Keratinocyte (primary cell): ENCODE measurements around the gene ANKRD44. TPM values are rescaled to one million over a fixed set of nuclear protein-coding genes. Genes with fewer than 3 reads are reported as not detected.

Experiments used
- DNase-seq: peaks from one replicate; pipeline ENCODE4 v3.0.0-alpha.2; 2011; ENCODE audit warnings: low read depth, missing footprints, low spot score
- FAIRE-seq: peaks from 2 replicates; lab custom pipeline; 2011; peaks lifted over from hg19 to GRCh38; lab: Jason Lieb, UNC
- H2AFZ ChIP-seq: 2 replicates; pipeline ENCODE4 v1.6.0; 2012; ENCODE audit warnings: low read length, control low read depth, inconsistent platforms; ENCODE audit not compliant: control insufficient read depth
- H3K27ac ChIP-seq: 2 replicates; pipeline ENCODE4 v1.5.1; 2011; ENCODE audit warnings: low read length; ENCODE audit not compliant: control insufficient read depth, insufficient read depth
- H3K27me3 ChIP-seq: 3 replicates; pipeline ENCODE4 v1.6.0; 2011; ENCODE audit warnings: low read length; ENCODE audit not compliant: control insufficient read depth, insufficient read depth; ENCODE audit errors: extremely low read depth
- H3K36me3 ChIP-seq, 2 experiments: 2 replicates in 1 of 2; 3 replicates in 1 of 2; pipeline ENCODE4 v1.5.1; 2011; ENCODE audit warnings: low read length in 2 of 2, mild to moderate bottlenecking in 1 of 2; ENCODE audit not compliant: control insufficient read depth in 2 of 2, insufficient read depth in 2 of 2; ENCODE audit errors: extremely low read depth in 1 of 2
- H3K4me1 ChIP-seq: 3 replicates; pipeline ENCODE4 v1.5.1; 2011; ENCODE audit warnings: low read length; ENCODE audit not compliant: control insufficient read depth, insufficient read depth; ENCODE audit errors: extremely low read depth
- H3K4me2 ChIP-seq: 3 replicates; pipeline ENCODE4 v1.6.0; 2011; ENCODE audit warnings: low read depth, low read length; ENCODE audit not compliant: control insufficient read depth, insufficient read depth; ENCODE audit errors: extremely low read depth
- H3K4me3 ChIP-seq, 3 experiments: fragments of 200-600 bp in 1 of 3; sonication (generic) in 1 of 3; 2 replicates in 2 of 3; 3 replicates in 1 of 3; pipeline ENCODE4 v1.5.1; 2011 to 2016; ENCODE audit warnings: low read length in 3 of 3, mild to moderate bottlenecking in 3 of 3, control low read depth in 2 of 3, inconsistent platforms in 1 of 3, low read depth in 1 of 3, mixed read lengths in 1 of 3, mixed run types in 1 of 3, moderate library complexity in 1 of 3; ENCODE audit not compliant: control insufficient read depth in 2 of 3, insufficient read depth in 2 of 3; ENCODE audit errors: extremely low read depth in 1 of 3
- H3K79me2 ChIP-seq: 2 replicates; pipeline ENCODE4 v1.6.0; 2012; ENCODE audit warnings: low read length; ENCODE audit not compliant: control insufficient read depth, insufficient read depth
- H3K9ac ChIP-seq: 3 replicates; pipeline ENCODE4 v1.6.0; 2011; ENCODE audit warnings: low read length; ENCODE audit not compliant: control insufficient read depth, insufficient read depth; ENCODE audit errors: extremely low read depth
- H3K9me1 ChIP-seq: 3 replicates; pipeline ENCODE4 v1.6.0; 2011; ENCODE audit warnings: low read length; ENCODE audit not compliant: control insufficient read depth, insufficient read depth; ENCODE audit errors: extremely low read depth
- H3K9me3 ChIP-seq: 2 replicates; pipeline ENCODE4 v1.5.1; 2012; ENCODE audit warnings: low read depth, low read length; ENCODE audit not compliant: control insufficient read depth
- H4K20me1 ChIP-seq: 3 replicates; pipeline ENCODE4 v1.6.0; 2011; ENCODE audit warnings: low read length; ENCODE audit not compliant: control insufficient read depth, insufficient read depth; ENCODE audit errors: extremely low read depth
- EZH2 ChIP-seq: IDR thresholded peaks from one replicate; pipeline ENCODE4 v1.6.1; 2012; ENCODE audit warnings: inconsistent platforms, mild to moderate bottlenecking, low read length, moderate library complexity
- dilution Hi-C: fragments of 300-500 bp; cut with MboI; formaldehyde crosslinking; loops from one replicate; pipeline ENCODE4 v1.7.0; 2020; ENCODE audit warnings: low sequenced_read_pairs; ENCODE audit not compliant: extremely low pct_ligation_motif_present
- polyA plus RNA-seq, 5 experiments: library from polyadenylated mRNA; depleted of rRNA in 3 of 5; stranded (reverse) in 3 of 5; stranded (forward) in 1 of 5; unstranded in 1 of 5; fragments of >200 nt; gene quantifications; 1 replicate in 1 of 5; 2 replicates in 3 of 5; 3 replicates in 1 of 5; pipeline versions ENCODE4 v1.2.1 to v1.2.3, GENCODE V29; 2011 to 2012; ENCODE audit warnings: missing spikeins in 2 of 5, low read depth in 1 of 5, low replicate concordance in 1 of 5
- TF ChIP-seq, protein P1 (sequence below), 3 experiments: IDR thresholded peaks in 1 of 3; conservative IDR thresholded peaks in 1 of 3; optimal IDR thresholded peaks in 1 of 3; 2 replicates in 2 of 3; 3 replicates in 1 of 3; pipeline versions ENCODE3 to v1.5.1; 2011; ENCODE audit warnings: low read length in 3 of 3, mild to moderate bottlenecking in 3 of 3, moderate library complexity in 2 of 3, control low read depth in 1 of 3, inconsistent platforms in 1 of 3; ENCODE audit not compliant: insufficient read depth in 2 of 3; ENCODE audit errors: extremely low read depth in 1 of 3

ANKRD44 gene
- polyA plus RNA-seq, 1 donor (not counting 4 experiments of a cell fraction or from before 2014, with no cell fraction given): 0.35 TPM

- Histone ChIP-seq H3K36me3 (no peaks in the 10 kb centered on the region), H3K27me3 (peaks cover 5% of the 10 kb centered on the region), H2AFZ (no peak overlapping the region), H4K20me1 (no peaks in the 10 kb centered on the region), H3K79me2 (no peaks in the 10 kb centered on the region), H3K9me3 (no peaks in the 10 kb centered on the region), H3K9me1 (no peaks in the 10 kb centered on the region), H3K4me1 (peaks cover 5% of the 10 kb centered on the region), H3K27ac (no peak overlapping the region), H3K4me3 (no peak overlapping the region), H3K4me2 (no peak overlapping the region), H3K9ac (no peak overlapping the region)
- dilution Hi-C loops: no loop called here
- DNase-seq (no peak), FAIRE-seq (no peak)
- TF ChIP-seq EZH2: no peak
- TF ChIP-seq, protein P1, sequence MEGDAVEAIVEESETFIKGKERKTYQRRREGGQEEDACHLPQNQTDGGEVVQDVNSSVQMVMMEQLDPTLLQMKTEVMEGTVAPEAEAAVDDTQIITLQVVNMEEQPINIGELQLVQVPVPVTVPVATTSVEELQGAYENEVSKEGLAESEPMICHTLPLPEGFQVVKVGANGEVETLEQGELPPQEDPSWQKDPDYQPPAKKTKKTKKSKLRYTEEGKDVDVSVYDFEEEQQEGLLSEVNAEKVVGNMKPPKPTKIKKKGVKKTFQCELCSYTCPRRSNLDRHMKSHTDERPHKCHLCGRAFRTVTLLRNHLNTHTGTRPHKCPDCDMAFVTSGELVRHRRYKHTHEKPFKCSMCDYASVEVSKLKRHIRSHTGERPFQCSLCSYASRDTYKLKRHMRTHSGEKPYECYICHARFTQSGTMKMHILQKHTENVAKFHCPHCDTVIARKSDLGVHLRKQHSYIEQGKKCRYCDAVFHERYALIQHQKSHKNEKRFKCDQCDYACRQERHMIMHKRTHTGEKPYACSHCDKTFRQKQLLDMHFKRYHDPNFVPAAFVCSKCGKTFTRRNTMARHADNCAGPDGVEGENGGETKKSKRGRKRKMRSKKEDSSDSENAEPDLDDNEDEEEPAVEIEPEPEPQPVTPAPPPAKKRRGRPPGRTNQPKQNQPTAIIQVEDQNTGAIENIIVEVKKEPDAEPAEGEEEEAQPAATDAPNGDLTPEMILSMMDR (optimal IDR thresholded peaks at IDR 0.05 in 1 of 3, IDR thresholded peaks at IDR 0.05 in 1 of 3, conservative IDR thresholded peaks at IDR 0.05 in 1 of 3; ENCODE audit: extremely low read depth in 1 of 3, insufficient read depth in 2 of 3, low read length in 3 of 3): no peak
These were observed 4.4 kb downstream of the ANKRD44 start for GRCh38 chr2:197306024-197306695.

- Histone ChIP-seq H3K9me3 (no peaks in the 10 kb centered on the region), H3K4me1 (no peaks in the 10 kb centered on the region), H3K9ac (no peak overlapping the region), H4K20me1 (no peaks in the 10 kb centered on the region), H3K4me3 (no peak overlapping the region), H3K4me2 (no peak overlapping the region), H3K27ac (no peak overlapping the region), H3K9me1 (no peaks in the 10 kb centered on the region), H2AFZ (no peak overlapping the region), H3K79me2 (no peaks in the 10 kb centered on the region), H3K36me3 (no peaks in the 10 kb centered on the region), H3K27me3 (peaks cover under 1% of the 10 kb centered on the region)
- FAIRE-seq (no peak), DNase-seq (no peak)
- dilution Hi-C loops: no loop called here
- no peak for TF ChIP-seq EZH2
- TF ChIP-seq, protein P1 (optimal IDR thresholded peaks at IDR 0.05 in 1 of 3, IDR thresholded peaks at IDR 0.05 in 1 of 3, conservative IDR thresholded peaks at IDR 0.05 in 1 of 3; ENCODE audit: extremely low read depth in 1 of 3, insufficient read depth in 2 of 3, low read length in 3 of 3): no peak
These were observed 6.0 kb downstream of the ANKRD44 start for GRCh38 chr2:197304556-197305011.
